ENCODE data around the gene CEACAM5. TPM values are rescaled to one million over a fixed set of nuclear protein-coding genes. Genes with fewer than 3 reads are reported as not detected.

The CEACAM5 gene
- total RNA-seq, 1 donor from 2014 or later = not detected

Other genes with a start within 250 kb of the CEACAM5 start
- 45.3 TPM in 2 replicates for gene CEACAM21, start 132.5 kb upstream of the CEACAM5 start, total RNA-seq
- not detected in 2 replicates for gene CEACAM4, start 81.6 kb upstream of the CEACAM5 start, total RNA-seq
- gene CEACAM7, start 20.4 kb upstream of the CEACAM5 start, total RNA-seq = not detected in 2 replicates
- gene CEACAM6, start 46.9 kb downstream of the CEACAM5 start, total RNA-seq = not detected in 2 replicates
- not detected in 2 replicates for gene CEACAM3, start 88.0 kb downstream of the CEACAM5 start, total RNA-seq
- gene LYPD4, start 136.1 kb downstream of the CEACAM5 start, total RNA-seq = not detected in 2 replicates
- not detected in 2 replicates for gene DMRTC2, start 136.4 kb downstream of the CEACAM5 start, total RNA-seq
- gene RPS19, start 151.6 kb downstream of the CEACAM5 start, total RNA-seq = 3,144 and 3,263 TPM in 2 replicates
- gene CD79A, start 168.7 kb downstream of the CEACAM5 start, total RNA-seq = 2.7 and 3.3 TPM in 2 replicates
- 638 and 664 TPM in 2 replicates for gene ARHGEF1, start 174.6 kb downstream of the CEACAM5 start, total RNA-seq
- 1.9 and 2.1 TPM in 2 replicates for gene ERFL, start 219.8 kb downstream of the CEACAM5 start, total RNA-seq

Data from T-helper 1 cell treated with Interleukin-12 subunit alpha and Interleukin-12 subunit beta and Interleukin-4 antibody, amounts not matched to agents 30 ng/mL and 1 ng/mL, for 36 hours (primary cell).